GM21515 (cell line): ENCODE results near the gene LMX1B.

ENCODE experiments used
- ATAC-seq: cut with Tn5 transposase; IDR thresholded peaks from one replicate; pipeline ENCODE4 v1.9.1; 2021; ENCODE audit not compliant: unreplicated experiment

LMX1B gene

DNA sequence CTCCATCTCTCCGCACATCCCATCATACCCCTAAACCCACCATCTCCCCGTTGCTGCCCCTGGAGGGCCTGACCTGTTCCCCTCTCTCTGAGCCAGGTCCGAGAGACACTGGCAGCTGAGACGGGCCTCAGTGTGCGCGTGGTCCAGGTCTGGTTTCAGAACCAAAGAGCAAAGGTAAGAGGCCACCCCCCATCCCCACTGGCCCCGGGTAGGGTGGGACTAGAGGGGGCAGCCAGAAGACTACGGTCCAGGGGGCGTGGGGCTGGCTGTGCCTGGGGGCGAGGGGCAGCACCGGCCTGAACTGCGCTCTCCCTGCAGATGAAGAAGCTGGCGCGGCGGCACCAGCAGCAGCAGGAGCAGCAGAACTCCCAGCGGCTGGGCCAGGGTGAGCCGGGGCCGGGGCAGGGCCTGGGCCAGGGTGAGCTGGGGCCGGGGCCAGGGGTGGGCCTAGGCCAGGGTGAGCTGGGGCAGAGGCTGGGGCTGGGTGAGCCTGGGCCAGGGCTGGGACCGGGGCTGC is 79.8 kb downstream of the LMX1B start:
- ATAC-seq = no peak

DNA sequence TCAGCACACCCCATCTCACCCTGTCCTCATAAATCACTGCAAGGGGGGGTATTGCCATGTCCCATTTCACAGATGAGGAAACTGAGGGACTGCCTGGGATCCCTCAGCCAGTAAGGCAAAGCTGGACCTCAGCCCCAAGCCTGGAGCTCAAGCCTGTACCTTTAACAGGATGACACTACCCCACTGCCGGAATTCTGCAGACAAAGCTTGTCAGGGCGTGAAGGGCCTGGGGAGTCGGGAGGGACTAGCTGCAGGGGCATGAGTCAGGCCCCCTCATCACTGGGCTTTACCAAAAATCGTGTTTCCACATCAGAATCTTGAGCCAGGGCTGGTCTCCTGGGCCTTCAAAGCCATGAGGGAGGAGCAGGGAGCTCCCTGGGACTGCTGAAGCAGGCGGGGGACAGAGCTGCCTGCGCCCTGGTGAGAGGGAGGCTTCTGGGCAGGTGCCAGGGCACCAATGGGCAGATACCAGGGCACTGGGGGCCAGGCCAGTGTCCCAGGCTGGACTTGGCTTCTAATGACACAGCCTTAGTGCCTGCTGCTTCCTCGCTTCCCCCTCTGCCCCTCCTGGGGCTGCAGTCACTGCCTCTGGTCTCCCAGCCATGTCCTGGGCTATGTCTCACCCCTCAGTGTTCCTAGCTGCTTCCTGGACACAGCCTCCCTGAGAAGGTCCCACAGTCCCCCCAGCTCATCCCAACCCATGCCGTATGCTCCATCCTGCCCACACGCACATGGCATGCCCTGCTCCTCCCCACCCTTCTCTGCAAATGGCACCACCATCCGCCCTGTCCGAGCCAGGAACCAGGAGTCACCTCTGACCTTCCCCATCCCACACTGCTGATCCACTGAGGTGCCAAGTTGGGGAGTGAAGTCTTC is 80.7 kb downstream of the LMX1B start:
- ATAC-seq = no peak

DNA sequence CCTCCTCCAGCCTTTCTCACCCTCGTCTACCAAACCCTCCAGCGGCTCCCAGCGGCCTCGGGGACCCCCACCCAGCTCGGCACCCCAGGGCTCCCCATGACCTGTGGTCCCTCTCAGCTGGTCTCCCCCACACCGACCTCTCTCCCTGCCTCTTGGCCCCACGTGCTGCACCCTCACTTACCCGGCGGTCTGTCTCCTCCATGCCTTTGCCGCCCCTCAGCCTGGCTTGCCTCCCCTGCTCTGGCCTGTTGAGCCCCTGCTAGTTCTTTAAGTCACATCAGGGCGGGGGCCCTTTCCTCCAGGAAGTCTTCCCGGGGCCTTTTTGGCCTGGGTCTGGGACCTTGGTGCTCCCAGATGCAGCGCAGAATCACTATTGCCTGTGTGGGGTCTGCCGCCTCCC is 81.5 kb downstream of the LMX1B start:
- ATAC-seq = no peak

DNA sequence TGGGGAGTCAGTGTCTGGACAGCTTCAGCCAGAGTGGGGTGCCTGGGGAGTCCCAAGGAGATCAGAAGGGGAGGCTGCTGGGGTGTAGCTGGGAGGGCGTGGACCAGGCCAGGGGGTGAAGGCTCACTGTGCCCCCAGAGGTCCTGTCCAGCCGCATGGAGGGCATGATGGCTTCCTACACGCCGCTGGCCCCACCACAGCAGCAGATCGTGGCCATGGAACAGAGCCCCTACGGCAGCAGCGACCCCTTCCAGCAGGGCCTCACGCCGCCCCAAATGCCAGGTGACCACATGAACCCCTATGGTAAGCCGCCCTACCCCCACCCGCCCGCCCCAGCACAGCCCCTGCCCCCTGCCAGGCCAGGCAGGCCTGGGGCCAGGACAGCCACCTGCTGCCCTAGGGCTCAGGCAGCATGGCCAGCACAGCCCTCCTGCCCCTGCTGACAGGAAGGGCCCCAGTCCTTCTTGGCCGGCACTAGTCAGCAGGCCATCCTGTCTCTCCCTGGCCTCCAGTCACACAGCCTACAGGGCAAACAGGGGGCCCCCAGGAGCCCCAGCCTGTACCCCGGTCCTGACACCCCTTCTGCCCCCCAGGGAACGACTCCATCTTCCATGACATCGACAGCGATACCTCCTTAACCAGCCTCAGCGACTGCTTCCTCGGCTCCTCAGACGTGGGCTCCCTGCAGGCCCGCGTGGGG is 82.1 kb downstream of the LMX1B start:
- ATAC-seq = no peak

DNA sequence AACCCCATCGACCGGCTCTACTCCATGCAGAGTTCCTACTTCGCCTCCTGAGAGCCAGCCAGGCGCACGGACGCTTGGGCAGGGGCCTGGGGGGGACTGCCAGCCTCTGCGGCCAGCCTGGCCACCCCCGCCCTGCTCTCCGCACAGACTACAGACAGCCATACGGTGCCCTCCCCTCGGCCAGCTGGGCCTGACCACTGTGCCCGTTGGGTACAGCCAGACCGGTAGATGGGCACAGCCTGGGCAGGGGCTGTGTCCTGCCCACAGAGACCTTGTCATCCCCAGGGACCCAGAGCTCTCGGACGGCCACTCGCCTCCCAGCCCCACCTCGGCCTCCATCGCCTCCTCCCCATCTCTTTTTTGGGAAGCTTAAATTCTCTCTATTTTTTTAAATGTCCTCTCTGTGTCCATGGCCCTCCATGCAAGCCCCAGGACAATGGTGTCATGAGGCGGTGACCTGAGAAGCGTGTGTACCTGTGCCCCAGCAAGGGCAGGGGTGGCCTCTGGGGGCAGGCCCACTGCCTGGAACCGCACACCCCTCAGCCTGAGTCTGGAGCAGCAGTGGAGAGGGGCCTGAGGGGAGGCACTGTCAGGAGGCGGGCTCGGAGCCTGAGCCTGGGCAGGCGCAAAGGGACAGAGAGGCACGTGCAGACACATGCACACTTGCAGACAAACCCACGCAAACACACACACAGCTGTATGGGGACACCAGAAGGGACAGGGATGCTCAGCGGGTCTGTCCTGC is 82.8 kb downstream of the LMX1B start:
- no peak for ATAC-seq

DNA sequence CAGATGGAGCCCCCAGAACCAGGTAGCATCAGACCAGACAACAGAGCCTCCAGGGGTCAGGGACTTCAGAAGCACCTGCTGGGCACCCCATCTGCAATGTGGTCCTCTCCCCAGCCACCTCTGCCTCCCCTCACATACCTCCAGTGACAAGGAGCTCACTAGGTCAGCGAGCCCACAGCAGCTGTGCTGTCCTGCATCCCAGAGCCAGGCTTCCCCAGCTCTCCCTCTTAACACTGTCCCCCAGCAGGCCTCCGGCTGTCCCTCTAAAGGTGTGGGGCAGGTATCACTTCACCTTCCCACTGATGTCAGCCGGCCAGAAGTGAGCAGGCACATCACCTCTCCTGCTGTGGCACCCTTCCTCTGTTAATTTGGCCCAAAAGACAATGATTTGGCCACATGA is 83.6 kb downstream of the LMX1B start:
- ATAC-seq = no peak

DNA sequence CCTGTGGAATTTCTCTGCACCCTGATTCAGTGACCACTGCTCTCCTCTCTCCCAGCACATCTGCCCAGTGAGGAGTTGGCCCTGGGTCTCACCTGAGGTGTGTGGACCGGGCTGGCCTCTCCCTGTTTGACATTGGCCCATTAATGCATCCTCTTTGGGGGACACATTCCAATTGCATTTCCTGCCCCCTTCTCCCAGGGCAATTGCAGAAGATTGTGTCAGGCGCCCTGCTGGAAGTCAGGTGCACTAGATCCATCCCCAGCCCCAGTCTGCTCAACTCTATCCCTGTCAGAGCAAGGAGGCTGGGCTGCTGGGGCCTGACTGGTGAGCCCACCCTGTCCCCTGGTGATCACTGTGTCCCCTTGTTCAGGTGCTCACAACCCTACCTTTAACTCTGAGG is 84.5 kb downstream of the LMX1B start:
- ATAC-seq = no peak

DNA sequence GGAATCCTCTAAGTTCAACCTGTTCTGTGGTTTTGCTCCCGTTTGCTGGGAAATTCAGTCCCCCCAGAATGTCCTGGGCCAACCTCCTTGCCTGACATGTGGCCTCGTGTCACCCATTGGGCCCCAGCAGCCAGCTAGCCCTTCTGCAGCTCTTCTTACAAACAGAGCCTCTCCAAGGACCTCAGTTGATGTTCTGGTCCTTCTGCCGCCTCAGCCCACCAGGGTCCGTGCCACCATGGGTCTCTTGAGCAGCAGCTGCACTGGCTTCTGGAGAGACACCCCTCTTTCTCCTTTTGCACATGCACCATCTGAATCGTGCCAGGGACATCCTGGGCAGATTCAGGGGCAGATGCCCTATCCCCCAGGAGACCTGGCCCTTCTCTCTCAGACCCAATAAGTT is 85.0 kb downstream of the LMX1B start:
- no peak for ATAC-seq

DNA sequence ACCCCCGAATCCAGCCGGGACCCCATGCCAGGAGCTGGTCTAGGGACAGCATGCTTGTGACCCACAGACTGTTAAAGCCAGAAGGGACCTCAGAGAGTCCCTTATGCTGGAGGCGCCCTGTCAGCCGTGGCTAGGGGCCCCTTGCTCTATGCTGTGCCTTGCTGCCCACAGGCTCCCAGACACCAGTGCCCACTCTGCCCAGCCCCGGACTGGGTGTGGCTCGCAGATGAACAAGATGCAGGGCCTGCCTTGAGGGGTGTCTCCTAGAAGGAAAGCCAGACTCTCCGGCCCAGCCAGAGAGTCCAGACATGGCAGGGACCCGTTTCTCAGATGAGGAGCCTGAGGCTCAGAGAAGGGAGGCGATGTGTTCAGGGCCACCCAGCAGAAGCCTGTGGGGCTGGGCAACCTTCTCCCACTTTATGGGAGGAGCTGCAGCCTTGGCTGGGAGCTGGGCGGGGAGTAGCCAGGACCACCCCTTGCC is 85.7 kb downstream of the LMX1B start:
- ATAC-seq = no peak

DNA sequence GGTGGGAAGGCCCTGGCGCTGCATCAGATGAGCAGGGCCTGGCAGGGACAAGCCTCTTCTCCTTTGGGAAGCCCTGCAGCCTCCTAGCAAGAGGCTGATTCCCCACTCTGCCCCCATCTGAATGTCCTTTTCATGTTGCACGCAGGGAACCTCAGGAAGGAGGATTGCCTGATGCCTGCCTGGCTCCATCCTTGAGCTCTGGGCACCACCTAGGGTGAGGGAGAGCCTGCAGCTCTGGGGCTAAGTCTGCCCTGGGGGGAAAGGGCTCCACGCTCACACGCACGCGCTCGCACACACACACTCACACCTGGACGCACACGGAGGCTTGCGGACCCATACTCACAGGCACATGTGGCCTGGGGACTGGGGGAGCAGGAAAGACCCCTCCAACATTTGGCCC is 86.6 kb downstream of the LMX1B start:
- ATAC-seq = no peak

DNA sequence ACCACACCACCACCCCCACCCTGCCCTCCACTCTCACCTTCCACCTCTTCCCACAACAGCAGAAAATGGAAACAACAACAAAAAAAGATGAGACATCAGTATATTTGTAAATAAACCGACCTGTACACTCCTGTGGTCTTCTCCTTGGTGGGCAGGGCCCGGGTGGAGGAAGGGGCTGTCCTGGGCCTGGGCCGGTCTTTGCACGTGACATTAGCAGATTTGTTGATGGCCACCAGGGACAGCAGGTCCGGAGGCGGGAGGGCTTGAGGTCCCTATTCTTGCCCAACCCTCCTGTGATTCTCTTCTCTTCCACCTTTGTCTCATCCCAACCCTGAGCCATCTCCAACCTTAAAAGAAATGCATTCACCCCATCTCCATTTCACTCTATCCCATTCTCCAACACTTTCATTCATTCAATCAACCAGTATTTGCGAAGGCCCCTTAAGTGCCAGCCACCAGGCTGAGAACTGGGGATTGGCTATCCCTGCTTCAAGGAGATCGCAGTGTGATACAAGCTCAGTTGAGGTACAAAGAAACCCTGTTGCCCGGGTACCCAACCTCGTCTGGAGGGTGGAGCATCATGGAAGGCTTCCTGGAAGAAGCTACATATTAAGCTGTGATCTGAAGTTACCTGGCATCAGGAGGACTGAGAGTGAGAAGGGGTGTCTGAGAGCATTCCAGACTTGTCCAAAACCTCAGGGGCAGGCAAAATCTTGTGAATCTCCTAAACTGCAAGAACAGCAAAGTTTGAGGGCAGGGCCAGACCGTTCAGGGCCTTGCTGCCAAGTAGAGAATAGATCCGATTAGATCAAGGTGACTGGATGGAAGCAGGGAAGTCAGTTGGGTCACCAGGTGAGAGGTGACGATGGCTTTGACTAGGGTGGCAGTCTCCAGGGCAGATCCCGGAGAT is 87.4 kb downstream of the LMX1B start:
- no peak for ATAC-seq

DNA sequence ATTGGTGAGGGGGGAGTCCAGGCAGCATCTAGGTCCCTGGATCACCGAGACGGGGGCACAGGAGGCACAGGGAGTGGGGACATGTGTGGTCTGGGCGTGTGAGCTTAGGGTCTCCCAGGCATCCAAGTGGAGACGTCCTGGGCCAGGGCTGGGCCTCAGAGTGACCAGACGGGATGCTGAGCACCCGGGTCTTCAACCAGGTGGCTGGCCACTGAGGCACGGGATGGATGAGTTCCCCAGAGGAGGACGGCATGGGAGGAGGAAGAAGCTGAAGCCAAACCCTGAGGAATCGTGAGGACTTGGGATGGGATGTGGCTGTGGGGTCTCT is 88.0 kb downstream of the LMX1B start:
- ATAC-seq = no peak

DNA sequence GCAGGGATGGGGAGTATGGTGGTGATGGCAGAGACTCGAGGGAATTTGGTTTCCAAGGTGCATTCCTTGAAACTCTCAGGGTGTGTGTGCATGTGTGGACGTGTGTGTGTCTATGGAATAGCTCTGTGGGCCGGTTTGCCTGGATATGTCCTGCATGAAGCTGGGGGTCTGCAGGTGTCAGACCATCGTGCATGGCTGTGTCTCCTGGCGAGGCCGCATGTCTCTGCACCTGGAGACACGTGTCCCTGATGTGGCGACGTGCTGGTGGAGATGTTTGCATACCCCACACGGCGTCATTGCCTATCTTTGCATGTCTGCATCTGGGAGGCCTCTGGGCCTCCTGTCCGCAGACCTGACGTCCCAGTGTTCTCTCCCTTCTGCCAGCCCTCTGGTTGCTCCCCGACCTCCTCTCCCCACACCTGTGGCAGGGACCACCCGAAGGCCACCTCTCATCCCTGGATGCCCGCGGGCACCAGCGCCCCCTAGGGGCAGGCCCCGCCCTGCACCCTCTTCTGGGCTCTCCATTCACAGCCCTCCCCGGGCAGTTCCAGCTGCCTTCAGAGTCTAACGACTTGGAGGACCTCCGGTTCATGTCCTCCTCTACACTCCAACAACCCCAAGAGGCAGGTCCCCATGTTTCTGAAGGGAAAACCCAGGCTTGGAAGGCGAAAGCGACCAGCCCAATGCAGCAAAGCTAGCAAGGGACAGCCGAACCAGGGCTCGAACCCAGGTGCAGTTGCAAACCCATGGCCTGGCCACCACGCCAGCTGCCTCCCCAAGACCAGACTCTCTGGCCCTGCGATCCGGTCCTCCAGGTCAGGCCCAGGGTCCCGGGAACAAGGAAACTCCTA is 88.6 kb downstream of the LMX1B start:
- no peak for ATAC-seq

DNA sequence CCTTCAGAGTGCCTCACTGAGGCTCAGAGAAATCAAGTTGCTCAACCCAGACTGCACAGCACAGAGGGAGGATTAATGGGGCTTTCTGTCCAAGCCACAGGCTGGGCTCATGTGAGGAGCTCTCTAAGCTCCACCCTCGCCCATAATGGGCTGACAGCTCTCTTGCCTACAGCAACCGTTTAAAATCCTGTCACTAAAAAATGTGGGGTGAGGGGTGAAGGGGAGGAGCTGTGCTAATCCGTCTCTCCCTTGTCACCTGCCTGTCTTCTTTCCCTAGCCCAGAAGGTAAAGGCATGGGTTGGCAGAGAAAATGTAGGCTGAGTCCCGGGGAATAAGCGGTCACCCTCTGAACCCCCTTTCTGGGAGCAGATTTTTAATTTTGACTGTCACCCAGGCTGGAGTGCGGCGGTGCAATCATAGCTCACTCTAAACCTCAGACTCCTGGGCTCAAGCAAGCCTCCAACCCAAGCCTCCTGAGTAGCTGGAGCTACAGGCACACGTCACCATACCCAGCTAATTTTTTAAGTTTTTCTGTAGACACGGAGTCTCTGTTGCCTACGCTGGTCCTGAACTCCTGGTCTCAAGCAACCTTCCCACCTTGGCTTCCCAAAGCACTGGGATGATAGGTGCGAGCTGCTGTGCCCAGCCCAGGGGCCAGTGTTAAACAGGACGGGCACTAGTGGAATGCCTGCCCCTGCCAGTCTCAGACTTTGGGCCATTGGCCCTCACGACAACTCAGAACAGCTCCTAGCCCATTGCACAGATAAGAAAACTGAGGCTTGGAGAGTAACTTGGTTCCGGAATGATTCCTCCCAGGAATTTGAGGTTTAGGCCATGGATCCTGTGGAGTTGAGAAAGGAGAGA is 89.5 kb downstream of the LMX1B start:
- ATAC-seq = no peak

DNA sequence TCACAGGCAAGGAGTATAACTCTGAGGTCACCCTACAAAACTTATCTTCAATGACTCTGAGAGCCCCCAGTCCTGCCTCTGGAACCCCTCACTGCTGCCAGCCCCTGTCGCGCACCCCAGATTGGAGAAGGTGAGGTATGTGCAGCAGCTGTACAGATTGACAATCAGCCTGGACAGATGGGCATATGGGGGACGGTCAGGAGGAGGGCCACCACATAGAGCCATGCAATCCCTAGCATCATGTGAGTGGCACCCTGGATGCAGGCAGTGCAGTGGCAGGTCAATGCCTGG is 90.1 kb downstream of the LMX1B start:
- ATAC-seq = no peak

DNA sequence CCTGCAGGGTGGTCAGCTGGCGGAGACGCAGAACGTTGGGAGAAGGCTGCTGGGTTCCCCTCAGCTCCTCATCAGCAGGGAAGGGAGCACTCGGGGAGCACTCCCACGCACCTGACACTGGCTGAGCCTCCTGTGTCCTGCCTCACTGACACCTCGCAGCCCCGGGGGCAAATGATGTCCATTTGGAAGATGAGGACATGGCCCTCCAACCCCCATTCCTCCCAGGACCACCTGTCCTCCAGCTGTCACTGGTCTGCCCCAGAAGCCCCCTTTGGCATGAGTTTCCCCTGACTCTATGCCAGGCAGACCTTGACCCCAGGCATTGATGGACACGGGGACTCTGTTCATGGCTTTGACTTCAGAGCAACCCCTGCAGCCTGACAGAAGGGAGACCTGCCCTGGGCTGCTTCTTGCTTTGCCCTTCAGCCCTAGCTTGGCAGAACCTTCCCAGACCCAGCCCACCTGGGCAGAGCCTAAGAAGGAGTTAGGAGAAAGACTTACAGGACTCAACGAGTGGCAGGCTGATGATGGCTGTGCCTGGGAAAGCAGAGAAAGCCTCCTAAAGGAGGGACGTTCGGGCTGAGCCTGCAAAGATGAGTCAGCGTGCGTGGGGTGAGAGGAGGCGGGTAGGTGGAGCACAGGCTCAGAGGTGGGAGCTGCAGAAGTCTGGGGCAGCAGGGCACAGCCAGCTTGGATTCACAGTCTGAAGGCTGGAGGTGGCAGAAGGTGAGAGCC is 90.6 kb downstream of the LMX1B start:
- no peak for ATAC-seq

DNA sequence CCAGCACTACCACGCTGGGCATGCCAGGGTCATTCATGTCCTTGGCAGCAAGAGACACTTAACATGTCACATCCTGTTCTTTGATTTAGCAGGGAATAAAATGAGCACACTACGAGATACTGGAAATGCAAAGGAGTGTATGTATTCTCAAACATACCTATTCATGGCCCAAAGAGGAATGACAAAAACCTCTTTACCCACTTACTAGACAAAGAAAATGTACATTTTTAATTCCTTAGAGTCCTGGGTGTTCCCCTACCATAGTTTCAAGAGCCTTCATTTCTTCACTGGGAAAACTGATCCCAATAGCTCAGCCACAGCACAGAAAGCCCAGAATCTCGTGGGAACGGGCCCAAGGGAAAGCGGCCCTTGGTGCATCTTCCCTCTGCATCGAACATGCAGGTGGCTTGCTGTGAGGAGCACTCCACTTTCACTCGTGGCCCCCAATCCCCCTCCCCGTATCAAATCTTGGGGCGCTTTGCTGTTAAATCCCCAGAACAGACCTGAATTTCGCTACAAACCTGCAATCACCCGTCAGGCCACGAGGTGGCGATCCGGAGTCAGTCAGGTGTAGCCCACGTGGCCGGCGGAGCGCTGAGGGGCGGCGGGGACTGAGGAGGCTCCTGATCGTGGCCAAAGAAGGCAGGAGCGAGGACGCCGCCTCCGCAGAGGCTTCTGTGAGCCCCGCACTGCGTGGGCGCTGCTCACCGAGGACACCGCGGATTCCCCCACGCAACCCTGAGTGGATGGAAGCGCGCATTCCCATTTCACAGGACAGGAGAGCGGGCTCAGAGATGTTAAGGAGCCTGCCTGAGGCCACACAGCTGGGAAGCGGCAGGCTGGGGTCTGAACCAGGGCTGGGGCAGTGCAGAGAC is 91.4 kb downstream of the LMX1B start:
- ATAC-seq = no peak
